ENCODE data around the gene NEDD8.

DNA sequence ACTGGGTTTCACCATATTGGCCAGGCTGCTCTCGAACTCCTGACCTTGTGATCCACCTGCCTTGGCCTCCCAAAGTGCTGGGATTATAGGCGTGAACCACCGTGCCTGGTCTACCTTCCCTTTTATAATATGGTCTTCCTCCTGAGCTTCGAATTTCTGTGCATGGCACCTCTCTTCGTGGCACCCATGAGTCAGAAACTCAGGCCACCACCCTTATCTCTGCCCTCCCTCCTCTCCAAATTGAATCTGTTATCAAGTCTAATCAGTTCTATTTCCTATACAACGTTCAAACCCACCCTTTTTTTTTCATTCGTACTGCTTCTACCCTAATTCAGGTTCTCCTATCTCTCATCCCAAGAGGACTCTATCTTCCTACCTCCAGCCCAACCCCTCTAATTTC, 15.3 kb upstream of the NEDD8 start:
- TF ChIP-seq, protein P1, sequence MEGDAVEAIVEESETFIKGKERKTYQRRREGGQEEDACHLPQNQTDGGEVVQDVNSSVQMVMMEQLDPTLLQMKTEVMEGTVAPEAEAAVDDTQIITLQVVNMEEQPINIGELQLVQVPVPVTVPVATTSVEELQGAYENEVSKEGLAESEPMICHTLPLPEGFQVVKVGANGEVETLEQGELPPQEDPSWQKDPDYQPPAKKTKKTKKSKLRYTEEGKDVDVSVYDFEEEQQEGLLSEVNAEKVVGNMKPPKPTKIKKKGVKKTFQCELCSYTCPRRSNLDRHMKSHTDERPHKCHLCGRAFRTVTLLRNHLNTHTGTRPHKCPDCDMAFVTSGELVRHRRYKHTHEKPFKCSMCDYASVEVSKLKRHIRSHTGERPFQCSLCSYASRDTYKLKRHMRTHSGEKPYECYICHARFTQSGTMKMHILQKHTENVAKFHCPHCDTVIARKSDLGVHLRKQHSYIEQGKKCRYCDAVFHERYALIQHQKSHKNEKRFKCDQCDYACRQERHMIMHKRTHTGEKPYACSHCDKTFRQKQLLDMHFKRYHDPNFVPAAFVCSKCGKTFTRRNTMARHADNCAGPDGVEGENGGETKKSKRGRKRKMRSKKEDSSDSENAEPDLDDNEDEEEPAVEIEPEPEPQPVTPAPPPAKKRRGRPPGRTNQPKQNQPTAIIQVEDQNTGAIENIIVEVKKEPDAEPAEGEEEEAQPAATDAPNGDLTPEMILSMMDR (conservative IDR thresholded peaks at IDR 0.05; ENCODE audit: low read depth, low read length) = no peak
- TF ChIP-seq EZH2phosphoT487 (IDR thresholded peaks at IDR 0.05; ENCODE audit: borderline replicate concordance, low read length) = no peak
- TF ChIP-seq EZH2 (IDR thresholded peaks at IDR 0.05; ENCODE audit: low read length, unreplicated experiment) = no peak
